A549 (cell line): ENCODE measurements around the gene POGK. TPM values are rescaled to one million over a fixed set of nuclear protein-coding genes. Genes with fewer than 3 reads are reported as not detected.

Experiments used
- BHLHE40 ChIP-seq: IDR thresholded peaks from 2 replicates; pipeline ENCODE4 v1.6.1; 2012; ENCODE audit warnings: low read depth, low read length, inconsistent platforms
- CHD2 ChIP-seq: fragments of 150-350 bp; IDR thresholded peaks from 2 replicates; pipeline ENCODE4 v1.6.1; 2014; ENCODE audit warnings: low read length; ENCODE audit not compliant: partially characterized antibody
- EHF ChIP-seq: fragments of 250-450 bp; sonication (Bioruptor Pico); IDR thresholded peaks from 2 replicates; pipeline ENCODE4 v1.5.0; 2020; ENCODE audit warnings: mild to moderate bottlenecking
- EHMT2 ChIP-seq: fragments of 200-600 bp; sonication (generic); IDR thresholded peaks from 2 replicates; pipeline ENCODE4 v1.6.1; 2016; ENCODE audit warnings: antibody characterized with exemption, low read depth, mild to moderate bottlenecking, moderate library complexity
- ESRRA ChIP-seq: fragments of 150-350 bp; IDR thresholded peaks from 2 replicates; pipeline ENCODE4 v1.6.1; 2014; ENCODE audit warnings: mild to moderate bottlenecking, low read length, borderline replicate concordance
- HDAC2 ChIP-seq: fragments of 200-600 bp; sonication (generic); IDR thresholded peaks from 2 replicates; pipeline ENCODE4 v1.6.1; 2016
- HEYL ChIP-seq: fragments of 250-450 bp; sonication (Bioruptor Pico); IDR thresholded peaks from 2 replicates; pipeline ENCODE4 v1.8.0; 2021; ENCODE audit warnings: mild to moderate bottlenecking, moderate library complexity
- HOXB13 ChIP-seq: fragments of 250-450 bp; sonication (Bioruptor Pico); IDR thresholded peaks from 2 replicates; pipeline ENCODE4 v1.5.0; 2020; ENCODE audit warnings: low read depth, mild to moderate bottlenecking, moderate library complexity
- JUN ChIP-seq, 2 experiments: fragments of >200 bp; sonication (Bioruptor Twin); formaldehyde crosslinking; IDR thresholded peaks; 2 replicates in 1 of 2; 3 replicates in 1 of 2; pipeline ENCODE4 v1.6.1; 2016 to 2017
- MAFK ChIP-seq: fragments of 450-650 bp; IDR thresholded peaks from 2 replicates; pipeline ENCODE4 v1.6.1; 2014; ENCODE audit not compliant: partially characterized antibody
- MAZ ChIP-seq: fragments of 150-350 bp; IDR thresholded peaks from 2 replicates; pipeline ENCODE4 v1.6.1; 2014; ENCODE audit warnings: antibody characterized with exemption, low read depth, low read length, borderline replicate concordance
- MYC ChIP-seq: IDR thresholded peaks from 2 replicates; pipeline ENCODE4 v1.6.1; 2012; ENCODE audit warnings: mild to moderate bottlenecking, inconsistent platforms, low read length, improper control_type of control experiment, borderline replicate concordance
- NFE2L2 ChIP-seq: fragments of 150-350 bp; conservative IDR thresholded peaks from 2 replicates; pipeline ENCODE4 v1.6.1; 2014; ENCODE audit warnings: low read length
- NR3C1 ChIP-seq: fragments of >200 bp; sonication (Bioruptor Twin); formaldehyde crosslinking; IDR thresholded peaks from 3 replicates; pipeline ENCODE4 v1.6.1; 2017
- POLR2A ChIP-seq: IDR thresholded peaks from 2 replicates; pipeline ENCODE4 v1.6.1; 2012; ENCODE audit warnings: mild to moderate bottlenecking, low read length
- RARB ChIP-seq: fragments of 250-450 bp; sonication (Bioruptor Pico); IDR thresholded peaks from 2 replicates; pipeline ENCODE4 v1.8.0; 2021; ENCODE audit warnings: mild to moderate bottlenecking, moderate library complexity
- RCOR1 ChIP-seq: fragments of 150-350 bp; IDR thresholded peaks from 2 replicates; pipeline ENCODE4 v1.6.1; 2014; ENCODE audit warnings: antibody characterized with exemption, low read length, low read depth
- SMC3 ChIP-seq: fragments of >200 bp; sonication (Bioruptor Twin); formaldehyde crosslinking; IDR thresholded peaks from 3 replicates; pipeline ENCODE4 v1.6.1; 2018; ENCODE audit warnings: inconsistent platforms
- SREBF2 ChIP-seq: fragments of 450-650 bp; IDR thresholded peaks from 2 replicates; pipeline ENCODE4 v1.6.1; 2014; ENCODE audit warnings: mild to moderate bottlenecking, moderate library complexity
- TFCP2L1 ChIP-seq: fragments of 250-450 bp; sonication (Bioruptor Pico); IDR thresholded peaks from 2 replicates; pipeline ENCODE4 v1.5.0; 2021; ENCODE audit warnings: mild to moderate bottlenecking
- ZC3H11A ChIP-seq: fragments of 450-650 bp; IDR thresholded peaks from 2 replicates; pipeline ENCODE4 v1.6.1; 2014; ENCODE audit warnings: antibody characterized with exemption, mild to moderate bottlenecking
- ZFP36 ChIP-seq: fragments of 450-650 bp; IDR thresholded peaks from 2 replicates; pipeline ENCODE4 v1.6.1; 2014; ENCODE audit warnings: borderline replicate concordance; ENCODE audit not compliant: partially characterized antibody
- polyA plus RNA-seq, 4 experiments: library from polyadenylated mRNA; depleted of rRNA in 3 of 4; stranded (reverse); fragments of >200 nt; fragmentation: RNase III in 1 of 4; extraction: RNeasy Plus Mini Kit Qiagen cat#74134 plus additional on column Dnase treatment in 1 of 4; gene quantifications; 2 replicates in 3 of 4; 3 replicates in 1 of 4; pipeline ENCODE4 v1.2.3, GENCODE V29; 2011 to 2017
- TF ChIP-seq, protein P1 (sequence below): fragments of >200 bp; sonication (Bioruptor Twin); formaldehyde crosslinking; IDR thresholded peaks from 3 replicates; pipeline ENCODE4 v1.6.1; 2016
- TF ChIP-seq, protein P2 (sequence below): fragments of >200 bp; sonication (Bioruptor Twin); formaldehyde crosslinking; IDR thresholded peaks from 3 replicates; pipeline ENCODE4 v1.5.1; 2016
- TF ChIP-seq, protein P3 (sequence below): fragments of 450-650 bp; IDR thresholded peaks from 2 replicates; pipeline ENCODE4 v1.6.1; 2014; ENCODE audit warnings: antibody characterized with exemption
- TF ChIP-seq, protein P4 (sequence below): fragments of 250-450 bp; sonication (Bioruptor Pico); IDR thresholded peaks from 2 replicates; pipeline ENCODE4 v1.5.0; 2021; ENCODE audit warnings: mild to moderate bottlenecking, moderate library complexity, borderline replicate concordance
- TF ChIP-seq, protein P5 (sequence below): fragments of 150-350 bp; IDR thresholded peaks from 2 replicates; pipeline ENCODE4 v1.6.1; 2014; ENCODE audit warnings: low read depth, mild to moderate bottlenecking, low read length

POGK gene
- polyA plus RNA-seq, 2 of the 4 experiments (the other 2 are of a cell fraction), result 27.4 to 37.2 TPM

DNA sequence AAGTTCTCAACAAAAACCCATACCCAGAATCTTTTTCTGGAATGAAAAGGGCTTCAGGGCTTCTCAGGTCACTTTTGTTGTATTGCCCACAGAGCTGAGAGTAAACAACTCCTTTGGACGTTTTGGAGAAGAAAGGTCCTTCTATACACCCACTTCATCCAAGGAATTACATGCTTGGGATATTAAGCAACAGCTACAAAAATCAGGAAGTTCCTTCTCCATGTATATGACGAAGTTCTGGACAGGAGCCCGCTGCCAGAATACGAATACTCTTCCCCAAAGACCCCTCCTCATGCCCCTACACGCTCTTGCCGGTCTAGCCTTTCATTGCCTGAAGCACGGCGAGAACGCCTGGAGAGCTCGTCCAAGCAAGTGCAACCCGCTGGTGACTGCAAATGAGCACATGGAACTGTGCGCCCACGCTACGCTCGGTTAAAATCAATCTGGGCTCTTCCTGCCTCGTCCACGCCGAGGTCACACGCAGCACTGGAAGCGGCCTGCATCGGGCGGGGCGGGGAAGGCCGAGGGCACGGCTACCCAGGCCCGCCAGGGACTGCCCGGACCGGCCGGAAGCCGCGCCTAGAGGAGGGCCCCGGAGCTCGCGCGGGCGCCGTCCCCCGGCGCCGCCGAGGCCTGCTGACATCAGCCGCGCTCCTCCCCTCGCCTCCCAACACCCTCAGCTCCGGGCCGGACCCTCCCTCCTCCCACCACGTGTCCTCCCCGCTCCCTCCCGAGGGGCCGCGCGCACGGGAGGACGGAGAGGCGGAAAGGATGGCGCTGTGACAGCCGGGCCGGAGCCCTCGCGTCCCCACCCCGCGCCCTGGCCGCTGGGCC lies at the start of gene POGK (continued):
- TF ChIP-seq TFCP2L1 (CRISPR knock-in tag) (0 out of 2 replicates have a peak, but pooled peaks have one; percentile 63), ZC3H11A (no peak), EHMT2 (no peak), HDAC2 (no peak), ZFP36 (no peak), RARB (no peak), MAFK (no peak), MAZ (no peak; the same call in 1 of the 2 replicates), SMC3 (no peak), NFE2L2 (no peak), CHD2 (no peak), JUN (IDR thresholded peaks at IDR 0.05) (peak; percentile 59 to 90; a peak in 3 of 5 replicates), POLR2A (peak; percentile 87), NR3C1 (no peak), ESRRA (no peak), SREBF2 (no peak), HEYL (CRISPR knock-in tag) (no peak), EHF (CRISPR knock-in tag) (no peak), MYC (peak; percentile 93), RCOR1 (no peak), HOXB13 (CRISPR knock-in tag) (no peak), BHLHE40 (no peak)
- TF ChIP-seq, protein P1, sequence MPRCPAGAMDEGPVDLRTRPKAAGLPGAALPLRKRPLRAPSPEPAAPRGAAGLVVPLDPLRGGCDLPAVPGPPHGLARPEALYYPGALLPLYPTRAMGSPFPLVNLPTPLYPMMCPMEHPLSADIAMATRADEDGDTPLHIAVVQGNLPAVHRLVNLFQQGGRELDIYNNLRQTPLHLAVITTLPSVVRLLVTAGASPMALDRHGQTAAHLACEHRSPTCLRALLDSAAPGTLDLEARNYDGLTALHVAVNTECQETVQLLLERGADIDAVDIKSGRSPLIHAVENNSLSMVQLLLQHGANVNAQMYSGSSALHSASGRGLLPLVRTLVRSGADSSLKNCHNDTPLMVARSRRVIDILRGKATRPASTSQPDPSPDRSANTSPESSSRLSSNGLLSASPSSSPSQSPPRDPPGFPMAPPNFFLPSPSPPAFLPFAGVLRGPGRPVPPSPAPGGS, result peak; percentile 72; the same call in 2 of the 3 replicates
- TF ChIP-seq, protein P2, sequence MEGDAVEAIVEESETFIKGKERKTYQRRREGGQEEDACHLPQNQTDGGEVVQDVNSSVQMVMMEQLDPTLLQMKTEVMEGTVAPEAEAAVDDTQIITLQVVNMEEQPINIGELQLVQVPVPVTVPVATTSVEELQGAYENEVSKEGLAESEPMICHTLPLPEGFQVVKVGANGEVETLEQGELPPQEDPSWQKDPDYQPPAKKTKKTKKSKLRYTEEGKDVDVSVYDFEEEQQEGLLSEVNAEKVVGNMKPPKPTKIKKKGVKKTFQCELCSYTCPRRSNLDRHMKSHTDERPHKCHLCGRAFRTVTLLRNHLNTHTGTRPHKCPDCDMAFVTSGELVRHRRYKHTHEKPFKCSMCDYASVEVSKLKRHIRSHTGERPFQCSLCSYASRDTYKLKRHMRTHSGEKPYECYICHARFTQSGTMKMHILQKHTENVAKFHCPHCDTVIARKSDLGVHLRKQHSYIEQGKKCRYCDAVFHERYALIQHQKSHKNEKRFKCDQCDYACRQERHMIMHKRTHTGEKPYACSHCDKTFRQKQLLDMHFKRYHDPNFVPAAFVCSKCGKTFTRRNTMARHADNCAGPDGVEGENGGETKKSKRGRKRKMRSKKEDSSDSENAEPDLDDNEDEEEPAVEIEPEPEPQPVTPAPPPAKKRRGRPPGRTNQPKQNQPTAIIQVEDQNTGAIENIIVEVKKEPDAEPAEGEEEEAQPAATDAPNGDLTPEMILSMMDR, result no peak
- TF ChIP-seq, protein P3, sequence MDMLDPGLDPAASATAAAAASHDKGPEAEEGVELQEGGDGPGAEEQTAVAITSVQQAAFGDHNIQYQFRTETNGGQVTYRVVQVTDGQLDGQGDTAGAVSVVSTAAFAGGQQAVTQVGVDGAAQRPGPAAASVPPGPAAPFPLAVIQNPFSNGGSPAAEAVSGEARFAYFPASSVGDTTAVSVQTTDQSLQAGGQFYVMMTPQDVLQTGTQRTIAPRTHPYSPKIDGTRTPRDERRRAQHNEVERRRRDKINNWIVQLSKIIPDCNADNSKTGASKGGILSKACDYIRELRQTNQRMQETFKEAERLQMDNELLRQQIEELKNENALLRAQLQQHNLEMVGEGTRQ, result peak; percentile 58
- TF ChIP-seq, protein P4, sequence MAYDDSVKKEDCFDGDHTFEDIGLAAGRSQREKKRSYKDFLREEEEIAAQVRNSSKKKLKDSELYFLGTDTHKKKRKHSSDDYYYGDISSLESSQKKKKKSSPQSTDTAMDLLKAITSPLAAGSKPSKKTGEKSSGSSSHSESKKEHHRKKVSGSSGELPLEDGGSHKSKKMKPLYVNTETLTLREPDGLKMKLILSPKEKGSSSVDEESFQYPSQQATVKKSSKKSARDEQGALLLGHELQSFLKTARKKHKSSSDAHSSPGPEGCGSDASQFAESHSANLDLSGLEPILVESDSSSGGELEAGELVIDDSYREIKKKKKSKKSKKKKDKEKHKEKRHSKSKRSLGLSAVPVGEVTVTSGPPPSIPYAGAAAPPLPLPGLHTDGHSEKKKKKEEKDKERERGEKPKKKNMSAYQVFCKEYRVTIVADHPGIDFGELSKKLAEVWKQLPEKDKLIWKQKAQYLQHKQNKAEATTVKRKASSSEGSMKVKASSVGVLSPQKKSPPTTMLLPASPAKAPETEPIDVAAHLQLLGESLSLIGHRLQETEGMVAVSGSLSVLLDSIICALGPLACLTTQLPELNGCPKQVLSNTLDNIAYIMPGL (CRISPR knock-in tag), result peak; percentile 58; the same call in 1 of the 2 replicates
- TF ChIP-seq, protein P5, sequence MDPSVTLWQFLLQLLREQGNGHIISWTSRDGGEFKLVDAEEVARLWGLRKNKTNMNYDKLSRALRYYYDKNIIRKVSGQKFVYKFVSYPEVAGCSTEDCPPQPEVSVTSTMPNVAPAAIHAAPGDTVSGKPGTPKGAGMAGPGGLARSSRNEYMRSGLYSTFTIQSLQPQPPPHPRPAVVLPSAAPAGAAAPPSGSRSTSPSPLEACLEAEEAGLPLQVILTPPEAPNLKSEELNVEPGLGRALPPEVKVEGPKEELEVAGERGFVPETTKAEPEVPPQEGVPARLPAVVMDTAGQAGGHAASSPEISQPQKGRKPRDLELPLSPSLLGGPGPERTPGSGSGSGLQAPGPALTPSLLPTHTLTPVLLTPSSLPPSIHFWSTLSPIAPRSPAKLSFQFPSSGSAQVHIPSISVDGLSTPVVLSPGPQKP, result no peak
- TF ChIP-seq, all 56 proteins: peak for 16
